Measurements from ENCODE around the gene PTPN14.

PTPN14 gene

GRCh38 chr1:214324896-214325800 is 226.3 kb downstream of the PTPN14 start:
- DNase-seq = no peak

GRCh38 chr1:214321705-214322453 is 229.5 kb downstream of the PTPN14 start:
- DNase-seq = no peak

- DNase-seq = peak; percentile 3
Measured at GRCh38 chr1:214319938-214320337, 231.5 kb downstream of the PTPN14 start.

GRCh38 chr1:214318956-214319736 is 232.3 kb downstream of the PTPN14 start:
- no peak for DNase-seq

GRCh38 chr1:214318356-214318755 is 233.0 kb downstream of the PTPN14 start:
- DNase-seq = no peak

GRCh38 chr1:214317734-214318133 is 233.7 kb downstream of the PTPN14 start:
- no peak for DNase-seq

GRCh38 chr1:214317300-214317699 is 234.1 kb downstream of the PTPN14 start:
- no peak for DNase-seq

GRCh38 chr1:214316593-214316992 is 234.8 kb downstream of the PTPN14 start:
- DNase-seq = no peak

- DNase-seq = no peak
Measured at GRCh38 chr1:214314178-214314843, 237.1 kb downstream of the PTPN14 start.

GRCh38 chr1:214312530-214313051 is 238.8 kb downstream of the PTPN14 start:
- DNase-seq = no peak

GRCh38 chr1:214310777-214311690 is 240.4 kb downstream of the PTPN14 start:
- no peak for DNase-seq

- no peak for DNase-seq
Measured at GRCh38 chr1:214310010-214310409, 241.4 kb downstream of the PTPN14 start.

GRCh38 chr1:214306269-214306668 is 245.1 kb downstream of the PTPN14 start:
- DNase-seq = no peak

- no peak for DNase-seq
Measured at GRCh38 chr1:214305164-214305751, 246.1 kb downstream of the PTPN14 start.

GRCh38 chr1:214303141-214303930 is 248.1 kb downstream of the PTPN14 start:
- DNase-seq = no peak

- DNase-seq = no peak
Measured at GRCh38 chr1:214301526-214301925, 249.9 kb downstream of the PTPN14 start.

GRCh38 chr1:214300149-214300780 is 251.1 kb downstream of the PTPN14 start:
- no peak for DNase-seq
